HepG2 (cell line): ENCODE data around the gene F7. TPM values are rescaled to one million over a fixed set of nuclear protein-coding genes. Genes with fewer than 3 reads are reported as not detected.
A peak's percentile ranks its signal among the peaks of the same experiment; 100 is the strongest.

Experiments used
- BCL6 ChIP-seq: IDR thresholded peaks from 2 replicates; pipeline ENCODE4 v1.6.1; 2016; ENCODE audit warnings: missing genetic modification reagents, missing compliant biosample characterization
- CBX1 ChIP-seq: IDR thresholded peaks from one replicate; pipeline ENCODE4 v1.6.1; 2016; ENCODE audit warnings: antibody characterized with exemption, low read depth
- CCAR2 ChIP-seq: fragments of 200-400 bp; formaldehyde crosslinking; optimal IDR thresholded peaks from 2 replicates; pipeline ENCODE3; 2018; ENCODE audit warnings: low read depth, mild to moderate bottlenecking, low read length, moderate library complexity
- CEBPB ChIP-seq: IDR thresholded peaks from 2 replicates; pipeline ENCODE4 v1.6.1; 2011; ENCODE audit warnings: low read depth, low read length, improper control_type of control experiment, borderline replicate concordance
- CHD4 ChIP-seq: fragments of 200-600 bp; sonication (generic); IDR thresholded peaks from 2 replicates; pipeline ENCODE4 v1.7.0; 2017; ENCODE audit warnings: mild to moderate bottlenecking, low read length, borderline replicate concordance
- ELF1 ChIP-seq: sonication (generic); formaldehyde crosslinking; IDR thresholded peaks from 2 replicates; pipeline ENCODE4 v1.4.0; 2020; ENCODE audit warnings: missing genetic modification reagents
- MTA1 ChIP-seq: sonication (generic); formaldehyde crosslinking; IDR thresholded peaks from 2 replicates; pipeline ENCODE4 v1.4.0; 2020; ENCODE audit warnings: missing genetic modification reagents, mild to moderate bottlenecking, borderline replicate concordance
- RARG ChIP-seq: sonication (generic); formaldehyde crosslinking; IDR thresholded peaks from 2 replicates; pipeline ENCODE4 v1.4.0; 2020; ENCODE audit warnings: low read depth, mild to moderate bottlenecking, missing genetic modification reagents
- RBFOX2 ChIP-seq: fragments of 200-400 bp; formaldehyde crosslinking; IDR thresholded peaks from 2 replicates; pipeline ENCODE4 v1.6.1; 2017; ENCODE audit warnings: low read depth, mild to moderate bottlenecking, low read length
- SATB2 ChIP-seq: sonication (generic); formaldehyde crosslinking; IDR thresholded peaks from 2 replicates; pipeline ENCODE4 v1.5.0; 2020; ENCODE audit warnings: missing genetic modification reagents
- YEATS4 ChIP-seq: sonication (generic); formaldehyde crosslinking; IDR thresholded peaks from 2 replicates; pipeline ENCODE4 v1.4.0; 2020; ENCODE audit warnings: missing genetic modification reagents, borderline replicate concordance
- ZFX ChIP-seq: sonication (generic); formaldehyde crosslinking; IDR thresholded peaks from 2 replicates; pipeline ENCODE4 v1.4.0; 2020; ENCODE audit warnings: mild to moderate bottlenecking, low read depth, missing genetic modification reagents, moderate library complexity
- ZIK1 ChIP-seq: sonication (generic); formaldehyde crosslinking; IDR thresholded peaks from 2 replicates; pipeline ENCODE4 v1.5.0; 2020; ENCODE audit warnings: mild to moderate bottlenecking, low read depth, missing genetic modification reagents, borderline replicate concordance
- ZMAT3 ChIP-seq: sonication (generic); formaldehyde crosslinking; conservative IDR thresholded peaks from 2 replicates; pipeline ENCODE4 v1.7.0; 2021; ENCODE audit warnings: missing genetic modification reagents
- ZNF317 ChIP-seq: sonication (generic); formaldehyde crosslinking; IDR thresholded peaks from 2 replicates; pipeline ENCODE4 v1.5.0; 2020; ENCODE audit warnings: mild to moderate bottlenecking, missing genetic modification reagents
- ZNF383 ChIP-seq: sonication (generic); formaldehyde crosslinking; IDR thresholded peaks from 2 replicates; pipeline ENCODE4 v1.4.0; 2020; ENCODE audit warnings: missing genetic modification reagents, mild to moderate bottlenecking, borderline replicate concordance
- ZNF549 ChIP-seq: sonication (generic); formaldehyde crosslinking; IDR thresholded peaks from 2 replicates; pipeline ENCODE4 v1.5.0; 2020; ENCODE audit warnings: missing genetic modification reagents
- ZNF614 ChIP-seq: IDR thresholded peaks from 2 replicates; pipeline ENCODE4 v1.6.1; 2018; ENCODE audit warnings: missing biosample characterization, missing genetic modification reagents, inconsistent platforms, borderline replicate concordance
- ZNF782 ChIP-seq: sonication (generic); formaldehyde crosslinking; IDR thresholded peaks from 2 replicates; pipeline ENCODE4 v1.4.0; 2020; ENCODE audit warnings: missing genetic modification reagents, mild to moderate bottlenecking, borderline replicate concordance
- ZNF891 ChIP-seq: sonication (generic); formaldehyde crosslinking; IDR thresholded peaks from 2 replicates; pipeline ENCODE4 v1.5.0; 2020; ENCODE audit warnings: mild to moderate bottlenecking, missing genetic modification reagents
- polyA plus RNA-seq, 8 experiments: library from polyadenylated mRNA; depleted of rRNA in 3 of 8; stranded (reverse) in 7 of 8; unstranded in 1 of 8; fragments of >200 nt; fragmentation: Illumina TruSeq in 4 of 8; extraction: Trizol in 4 of 8; gene quantifications; 2 replicates each; pipeline versions ENCODE4 v1.2.1 to v1.2.3, GENCODE V29; 2011 to 2016; ENCODE audit warnings: low read depth in 4 of 8, missing spikeins in 1 of 8, mixed read lengths in 1 of 8; ENCODE audit not compliant: insufficient read depth in 1 of 8
- total RNA-seq, 5 experiments: library from RNA; depleted of rRNA; stranded (reverse); fragments of >200 nt; fragmentation: Illumina TruSeq; extraction: Trizol; gene quantifications; 2 replicates each; pipeline ENCODE4 v1.2.3, GENCODE V29; 2016; ENCODE audit warnings: low read depth in 1 of 5
- TF ChIP-seq, protein P1 (sequence below): sonication (generic); formaldehyde crosslinking; IDR thresholded peaks from 2 replicates; pipeline ENCODE4 v1.4.0; 2020; ENCODE audit warnings: missing genetic modification reagents
- TF ChIP-seq, protein P2 (sequence below): sonication (generic); formaldehyde crosslinking; IDR thresholded peaks from 2 replicates; pipeline ENCODE4 v1.5.1; 2020; ENCODE audit warnings: missing genetic modification reagents, mild to moderate bottlenecking, borderline replicate concordance
- TF ChIP-seq, protein P3 (sequence below): sonication (generic); formaldehyde crosslinking; IDR thresholded peaks from 2 replicates; pipeline ENCODE4 v1.8.1; 2023; ENCODE audit warnings: mild to moderate bottlenecking, inconsistent platforms, moderate library complexity, missing genetic modification reagents, borderline replicate concordance
- TF ChIP-seq, protein P4 (sequence below): sonication (generic); formaldehyde crosslinking; IDR thresholded peaks from 2 replicates; pipeline ENCODE4 v1.4.0; 2020; ENCODE audit warnings: missing genetic modification reagents, borderline replicate concordance

The F7 gene
- total and polyA plus RNA-seq, 2 of the 13 experiments (the other 11 are each of a cell fraction or from before 2014, with no cell fraction given), result 12.6 to 26.5 TPM

DNA sequence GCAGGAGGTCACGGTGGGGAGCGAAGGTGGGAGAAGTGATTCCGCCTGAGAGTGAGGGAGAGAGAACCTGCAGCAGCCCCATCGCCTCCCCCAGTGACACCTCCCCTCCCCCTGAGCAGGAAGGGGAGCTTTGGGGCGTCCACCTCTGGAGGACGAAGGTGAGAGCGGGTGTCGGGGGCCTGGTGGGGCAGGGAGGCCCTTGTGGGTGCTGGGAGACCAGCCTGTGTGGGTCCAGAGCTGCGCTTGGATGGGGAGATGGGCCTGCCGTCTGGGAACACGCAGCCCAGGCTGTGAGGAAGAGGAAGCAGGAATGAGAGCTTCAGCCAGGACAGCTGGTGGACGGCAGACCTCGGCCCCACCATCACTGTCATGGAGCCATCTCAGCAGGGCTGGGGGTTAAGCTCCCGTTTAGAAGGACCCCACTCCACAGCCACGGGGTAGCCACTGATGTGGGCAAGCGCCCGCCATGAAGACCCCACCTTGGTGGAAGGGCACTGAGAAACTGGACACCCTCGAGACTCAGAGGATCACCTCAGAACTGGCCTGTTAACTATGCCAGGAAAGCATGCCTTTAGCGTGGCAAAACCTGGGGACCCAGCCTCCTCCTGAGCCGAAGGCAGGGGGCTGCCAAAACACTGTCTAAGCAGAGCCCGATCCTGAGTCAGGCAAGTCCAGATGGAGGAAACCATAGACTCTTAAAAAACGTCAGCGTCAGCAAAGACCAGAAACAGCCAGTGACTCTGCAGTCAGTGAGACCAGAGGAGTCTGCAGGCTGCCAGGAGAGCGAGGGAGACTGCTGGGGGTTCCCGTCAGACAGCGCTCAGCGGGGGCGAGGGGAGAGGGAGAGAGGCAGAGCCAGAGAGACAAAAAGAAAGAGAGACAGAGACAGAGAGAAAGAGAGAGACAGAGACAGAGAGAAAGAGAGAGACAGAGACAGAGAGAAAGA lies 46.4 kb downstream of the F7 start (continued):
- TF ChIP-seq CEBPB, result no peak
- TF ChIP-seq CHD4, result no peak
- TF ChIP-seq, protein P1, sequence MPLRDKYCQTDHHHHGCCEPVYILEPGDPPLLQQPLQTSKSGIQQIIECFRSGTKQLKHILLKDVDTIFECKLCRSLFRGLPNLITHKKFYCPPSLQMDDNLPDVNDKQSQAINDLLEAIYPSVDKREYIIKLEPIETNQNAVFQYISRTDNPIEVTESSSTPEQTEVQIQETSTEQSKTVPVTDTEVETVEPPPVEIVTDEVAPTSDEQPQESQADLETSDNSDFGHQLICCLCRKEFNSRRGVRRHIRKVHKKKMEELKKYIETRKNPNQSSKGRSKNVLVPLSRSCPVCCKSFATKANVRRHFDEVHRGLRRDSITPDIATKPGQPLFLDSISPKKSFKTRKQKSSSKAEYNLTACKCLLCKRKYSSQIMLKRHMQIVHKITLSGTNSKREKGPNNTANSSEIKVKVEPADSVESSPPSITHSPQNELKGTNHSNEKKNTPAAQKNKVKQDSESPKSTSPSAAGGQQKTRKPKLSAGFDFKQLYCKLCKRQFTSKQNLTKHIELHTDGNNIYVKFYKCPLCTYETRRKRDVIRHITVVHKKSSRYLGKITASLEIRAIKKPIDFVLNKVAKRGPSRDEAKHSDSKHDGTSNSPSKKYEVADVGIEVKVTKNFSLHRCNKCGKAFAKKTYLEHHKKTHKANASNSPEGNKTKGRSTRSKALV (CRISPR knock-in tag), result no peak
- peak; percentile 32; the same call in 1 of the 2 replicates for TF ChIP-seq ZNF317 (CRISPR knock-in tag)
- TF ChIP-seq, protein P2, sequence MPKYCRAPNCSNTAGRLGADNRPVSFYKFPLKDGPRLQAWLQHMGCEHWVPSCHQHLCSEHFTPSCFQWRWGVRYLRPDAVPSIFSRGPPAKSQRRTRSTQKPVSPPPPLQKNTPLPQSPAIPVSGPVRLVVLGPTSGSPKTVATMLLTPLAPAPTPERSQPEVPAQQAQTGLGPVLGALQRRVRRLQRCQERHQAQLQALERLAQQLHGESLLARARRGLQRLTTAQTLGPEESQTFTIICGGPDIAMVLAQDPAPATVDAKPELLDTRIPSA, result no peak
- TF ChIP-seq ZMAT3, result no peak
- no peak for TF ChIP-seq ZNF383 (CRISPR knock-in tag)
- no peak for TF ChIP-seq ZNF782
- TF ChIP-seq YEATS4 (CRISPR knock-in tag), result 0 out of 2 replicates have a peak, but pooled peaks have one; percentile 55
- TF ChIP-seq BCL6 (CRISPR knock-in tag), result no peak
- no peak for TF ChIP-seq ZNF549
- TF ChIP-seq SATB2 (CRISPR knock-in tag), result no peak
- TF ChIP-seq RBFOX2, result peak; percentile 58; the same call in 1 of the 2 replicates
- TF ChIP-seq, protein P3, sequence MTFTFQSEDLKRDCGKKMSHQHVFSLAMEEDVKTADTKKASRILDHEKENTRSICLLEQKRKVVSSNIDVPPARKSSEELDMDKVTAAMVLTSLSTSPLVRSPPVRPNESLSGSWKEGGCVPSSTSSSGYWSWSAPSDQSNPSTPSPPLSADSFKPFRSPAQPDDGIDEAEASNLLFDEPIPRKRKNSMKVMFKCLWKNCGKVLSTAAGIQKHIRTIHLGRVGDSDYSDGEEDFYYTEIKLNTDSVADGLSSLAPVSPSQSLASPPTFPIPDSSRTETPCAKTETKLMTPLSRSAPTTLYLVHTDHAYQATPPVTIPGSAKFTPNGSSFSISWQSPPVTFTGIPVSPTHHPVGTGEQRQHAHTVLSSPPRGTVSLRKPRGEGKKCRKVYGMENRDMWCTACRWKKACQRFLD (CRISPR knock-in tag), result no peak
- TF ChIP-seq CBX1, result no peak
- TF ChIP-seq ZFX, result peak; percentile 40; the same call in 1 of the 2 replicates
- TF ChIP-seq, protein P4, sequence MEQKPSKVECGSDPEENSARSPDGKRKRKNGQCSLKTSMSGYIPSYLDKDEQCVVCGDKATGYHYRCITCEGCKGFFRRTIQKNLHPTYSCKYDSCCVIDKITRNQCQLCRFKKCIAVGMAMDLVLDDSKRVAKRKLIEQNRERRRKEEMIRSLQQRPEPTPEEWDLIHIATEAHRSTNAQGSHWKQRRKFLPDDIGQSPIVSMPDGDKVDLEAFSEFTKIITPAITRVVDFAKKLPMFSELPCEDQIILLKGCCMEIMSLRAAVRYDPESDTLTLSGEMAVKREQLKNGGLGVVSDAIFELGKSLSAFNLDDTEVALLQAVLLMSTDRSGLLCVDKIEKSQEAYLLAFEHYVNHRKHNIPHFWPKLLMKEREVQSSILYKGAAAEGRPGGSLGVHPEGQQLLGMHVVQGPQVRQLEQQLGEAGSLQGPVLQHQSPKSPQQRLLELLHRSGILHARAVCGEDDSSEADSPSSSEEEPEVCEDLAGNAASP (CRISPR knock-in tag), result no peak
- TF ChIP-seq CCAR2, result no peak
- no peak for TF ChIP-seq RARG
- no peak for TF ChIP-seq ZIK1 (CRISPR knock-in tag)
- no peak for TF ChIP-seq ZNF614 (CRISPR knock-in tag)
- TF ChIP-seq MTA1, result 0 out of 2 replicates have a peak, but pooled peaks have one; percentile 20
- no peak for TF ChIP-seq ELF1 (CRISPR knock-in tag)
- peak; percentile 32; the same call in 1 of the 2 replicates for TF ChIP-seq ZNF891
